Measurements from ENCODE around the gene ENPP3.

ENPP3 gene

GRCh38 chr6:131692589-131692988 is 55.5 kb downstream of the ENPP3 start:
- peaks cover 65% of the 10 kb centered on the region for H3K79me2 ChIP-seq (ENCODE audit: control insufficient read depth, low read length)
- peaks cover 46% of the 10 kb centered on the region for H3F3A ChIP-seq (ENCODE audit: control insufficient read depth, insufficient read depth)
- peaks cover 62% of the 10 kb centered on the region for H3K36me3 ChIP-seq (ENCODE audit: control insufficient read depth, low read length)
- H3K4me2 ChIP-seq (ENCODE audit: low read length) = peak overlapping the region; percentile 85; the same call in 1 of the 2 replicates
- H3K4me1 ChIP-seq (ENCODE audit: control insufficient read depth, low read length) = peaks cover 60% of the 10 kb centered on the region
- peak overlapping the region; percentile 83 for H3K4me3 ChIP-seq (ENCODE audit: low read length)
- H3K9me2 ChIP-seq (replicated peaks; ENCODE audit: control insufficient read depth, low read length) = no peaks in the 10 kb centered on the region
- H3K9me3 ChIP-seq (ENCODE audit: control insufficient read depth, insufficient read depth, low read length) = no peaks in the 10 kb centered on the region
- no peaks in the 10 kb centered on the region for H4K20me1 ChIP-seq (ENCODE audit: control insufficient read depth, insufficient read depth, low read depth, low read length)
- TF ChIP-seq, protein P1, sequence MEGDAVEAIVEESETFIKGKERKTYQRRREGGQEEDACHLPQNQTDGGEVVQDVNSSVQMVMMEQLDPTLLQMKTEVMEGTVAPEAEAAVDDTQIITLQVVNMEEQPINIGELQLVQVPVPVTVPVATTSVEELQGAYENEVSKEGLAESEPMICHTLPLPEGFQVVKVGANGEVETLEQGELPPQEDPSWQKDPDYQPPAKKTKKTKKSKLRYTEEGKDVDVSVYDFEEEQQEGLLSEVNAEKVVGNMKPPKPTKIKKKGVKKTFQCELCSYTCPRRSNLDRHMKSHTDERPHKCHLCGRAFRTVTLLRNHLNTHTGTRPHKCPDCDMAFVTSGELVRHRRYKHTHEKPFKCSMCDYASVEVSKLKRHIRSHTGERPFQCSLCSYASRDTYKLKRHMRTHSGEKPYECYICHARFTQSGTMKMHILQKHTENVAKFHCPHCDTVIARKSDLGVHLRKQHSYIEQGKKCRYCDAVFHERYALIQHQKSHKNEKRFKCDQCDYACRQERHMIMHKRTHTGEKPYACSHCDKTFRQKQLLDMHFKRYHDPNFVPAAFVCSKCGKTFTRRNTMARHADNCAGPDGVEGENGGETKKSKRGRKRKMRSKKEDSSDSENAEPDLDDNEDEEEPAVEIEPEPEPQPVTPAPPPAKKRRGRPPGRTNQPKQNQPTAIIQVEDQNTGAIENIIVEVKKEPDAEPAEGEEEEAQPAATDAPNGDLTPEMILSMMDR (IDR thresholded peaks at IDR 0.05; ENCODE audit: low read depth, low read length, poor library complexity, severe bottlenecking) = no peak
- TF ChIP-seq EZH2phosphoT487 (IDR thresholded peaks at IDR 0.05; ENCODE audit: borderline replicate concordance, low read length) = no peak
- H3K27me3 ChIP-seq (ENCODE audit: control insufficient read depth, low read length) = no peaks in the 10 kb centered on the region
- peak overlapping the region; percentile 96 for H3K27ac ChIP-seq (ENCODE audit: low read depth, low read length)

DNA sequence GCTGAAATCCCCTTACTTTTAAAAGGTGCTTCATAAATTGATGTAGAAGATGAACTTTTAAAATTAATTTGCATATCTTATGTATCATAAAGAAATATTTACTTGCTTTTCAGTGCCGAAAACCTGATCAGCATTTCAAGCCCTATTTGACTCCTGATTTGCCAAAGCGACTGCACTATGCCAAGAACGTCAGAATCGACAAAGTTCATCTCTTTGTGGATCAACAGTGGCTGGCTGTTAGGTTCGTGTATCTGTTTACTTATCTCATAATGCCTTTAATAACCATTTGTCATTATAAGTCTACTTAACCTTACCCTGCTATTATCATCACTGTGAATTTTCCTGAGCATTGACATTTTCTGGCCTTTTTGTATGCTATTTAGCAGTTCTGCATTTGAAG is 56.3 kb downstream of the ENPP3 start:
- H3K4me2 ChIP-seq (ENCODE audit: low read length) = peak overlapping the region; percentile 50
- peaks cover 53% of the 10 kb centered on the region for H3K4me1 ChIP-seq (ENCODE audit: control insufficient read depth, low read length)
- H3K79me2 ChIP-seq (ENCODE audit: control insufficient read depth, low read length) = peaks cover 68% of the 10 kb centered on the region
- no peaks in the 10 kb centered on the region for H3K27me3 ChIP-seq (ENCODE audit: control insufficient read depth, low read length)
- peaks cover 63% of the 10 kb centered on the region for H3K36me3 ChIP-seq (ENCODE audit: control insufficient read depth, low read length)
- H3K9me3 ChIP-seq (ENCODE audit: control insufficient read depth, insufficient read depth, low read length) = no peaks in the 10 kb centered on the region
- TF ChIP-seq, protein P1 (IDR thresholded peaks at IDR 0.05; ENCODE audit: low read depth, low read length, poor library complexity, severe bottlenecking) = no peak
- no peak for TF ChIP-seq EZH2phosphoT487 (IDR thresholded peaks at IDR 0.05; ENCODE audit: borderline replicate concordance, low read length)
- H3F3A ChIP-seq (ENCODE audit: control insufficient read depth, insufficient read depth) = peaks cover 38% of the 10 kb centered on the region
- H3K4me3 ChIP-seq (ENCODE audit: low read length) = peak overlapping the region; percentile 44
- H3K27ac ChIP-seq (ENCODE audit: low read depth, low read length) = peak overlapping the region; percentile 35
- H4K20me1 ChIP-seq (ENCODE audit: control insufficient read depth, insufficient read depth, low read depth, low read length) = no peaks in the 10 kb centered on the region
- no peaks in the 10 kb centered on the region for H3K9me2 ChIP-seq (replicated peaks; ENCODE audit: control insufficient read depth, low read length)

GRCh38 chr6:131694832-131695426 is 57.8 kb downstream of the ENPP3 start:
- no peak for TF ChIP-seq EZH2phosphoT487 (IDR thresholded peaks at IDR 0.05; ENCODE audit: borderline replicate concordance, low read length)
- TF ChIP-seq, protein P1 (IDR thresholded peaks at IDR 0.05; ENCODE audit: low read depth, low read length, poor library complexity, severe bottlenecking) = peak; percentile 64

More at GRCh38 chr6:131694832-131695426, 57.8 kb downstream of the ENPP3 start:
- H3K4me3 ChIP-seq (ENCODE audit: low read length) = no peak overlapping the region
- peaks cover 37% of the 10 kb centered on the region for H3K4me1 ChIP-seq (ENCODE audit: control insufficient read depth, low read length)
- H3K79me2 ChIP-seq (ENCODE audit: control insufficient read depth, low read length) = peaks cover 68% of the 10 kb centered on the region
- H3K9me3 ChIP-seq (ENCODE audit: control insufficient read depth, insufficient read depth, low read length) = no peaks in the 10 kb centered on the region
- no peaks in the 10 kb centered on the region for H3K9me2 ChIP-seq (replicated peaks; ENCODE audit: control insufficient read depth, low read length)
- no peaks in the 10 kb centered on the region for H4K20me1 ChIP-seq (ENCODE audit: control insufficient read depth, insufficient read depth, low read depth, low read length)
- peaks cover 63% of the 10 kb centered on the region for H3K36me3 ChIP-seq (ENCODE audit: control insufficient read depth, low read length)
- H3F3A ChIP-seq (ENCODE audit: control insufficient read depth, insufficient read depth) = peaks cover 22% of the 10 kb centered on the region
- H3K4me2 ChIP-seq (ENCODE audit: low read length) = no peak overlapping the region
- H3K27me3 ChIP-seq (ENCODE audit: control insufficient read depth, low read length) = no peaks in the 10 kb centered on the region
- no peak overlapping the region for H3K27ac ChIP-seq (ENCODE audit: low read depth, low read length)
